HepG2 (cell line): ENCODE results near the gene DLX1. TPM values are rescaled to one million over a fixed set of nuclear protein-coding genes. Genes with fewer than 3 reads are reported as not detected.
A peak's percentile ranks its signal among the peaks of the same experiment; 100 is the strongest.

ENCODE experiments used
- CEBPB ChIP-seq: IDR thresholded peaks from 2 replicates; pipeline ENCODE4 v1.6.1; 2011; ENCODE audit warnings: low read depth, low read length, improper control_type of control experiment, borderline replicate concordance
- FOXA1 ChIP-seq, 2 experiments: fragments of 450-650 bp in 1 of 2; sonication (generic) in 1 of 2; formaldehyde crosslinking in 1 of 2; IDR thresholded peaks; 2 replicates each; pipeline versions ENCODE4 v1.4.0 to v1.6.1; 2016 to 2020; ENCODE audit warnings: missing genetic modification reagents in 1 of 2
- TEAD3 ChIP-seq: optimal IDR thresholded peaks from 2 replicates; pipeline ENCODE3; 2016; ENCODE audit warnings: borderline replicate concordance
- ZNF207 ChIP-seq: fragments of 450-650 bp; IDR thresholded peaks from 2 replicates; pipeline ENCODE4 v1.6.1; 2016; ENCODE audit warnings: antibody characterized with exemption, borderline replicate concordance
- ZNF235 ChIP-seq: sonication (generic); formaldehyde crosslinking; IDR thresholded peaks from 2 replicates; pipeline ENCODE4 v1.8.1; 2023; ENCODE audit warnings: mild to moderate bottlenecking, missing genetic modification reagents, borderline replicate concordance
- ZNF558 ChIP-seq: sonication (generic); formaldehyde crosslinking; IDR thresholded peaks from 2 replicates; pipeline ENCODE4 v1.9.0; 2022; ENCODE audit warnings: mild to moderate bottlenecking, missing genetic modification reagents, borderline replicate concordance
- ZNF577 ChIP-seq: sonication (generic); formaldehyde crosslinking; IDR thresholded peaks from 2 replicates; pipeline ENCODE4 v1.4.0; 2020; ENCODE audit warnings: mild to moderate bottlenecking, low read depth, missing genetic modification reagents, borderline replicate concordance
- ZNF607 ChIP-seq: sonication (generic); formaldehyde crosslinking; IDR thresholded peaks from 2 replicates; pipeline ENCODE4 v1.5.1; 2020; ENCODE audit warnings: missing genetic modification reagents, mild to moderate bottlenecking, borderline replicate concordance
- ZNF660 ChIP-seq: sonication (generic); formaldehyde crosslinking; IDR thresholded peaks from 2 replicates; pipeline ENCODE4 v1.5.1; 2020; ENCODE audit warnings: mild to moderate bottlenecking, low read depth, missing genetic modification reagents, borderline replicate concordance
- ZNF768 ChIP-seq: sonication (generic); formaldehyde crosslinking; IDR thresholded peaks from 2 replicates; pipeline ENCODE4 v1.4.0; 2020; ENCODE audit warnings: missing genetic modification reagents
- polyA plus RNA-seq, 8 experiments: library from polyadenylated mRNA; depleted of rRNA in 3 of 8; stranded (reverse) in 7 of 8; unstranded in 1 of 8; fragments of >200 nt; fragmentation: Illumina TruSeq in 4 of 8; extraction: Trizol in 4 of 8; gene quantifications; 2 replicates each; pipeline versions ENCODE4 v1.2.1 to v1.2.3, GENCODE V29; 2011 to 2016; ENCODE audit warnings: low read depth in 4 of 8, missing spikeins in 1 of 8, mixed read lengths in 1 of 8; ENCODE audit not compliant: insufficient read depth in 1 of 8
- total RNA-seq, 5 experiments: library from RNA; depleted of rRNA; stranded (reverse); fragments of >200 nt; fragmentation: Illumina TruSeq; extraction: Trizol; gene quantifications; 2 replicates each; pipeline ENCODE4 v1.2.3, GENCODE V29; 2016; ENCODE audit warnings: low read depth in 1 of 5
- TF ChIP-seq, protein P1 (sequence below): sonication (generic); formaldehyde crosslinking; IDR thresholded peaks from 2 replicates; pipeline ENCODE4 v1.4.0; 2020; ENCODE audit warnings: missing genetic modification reagents
- TF ChIP-seq, protein P2 (sequence below): sonication (generic); formaldehyde crosslinking; IDR thresholded peaks from 2 replicates; pipeline ENCODE4 v1.4.0; 2020; ENCODE audit warnings: mild to moderate bottlenecking, missing genetic modification reagents, borderline replicate concordance
- TF ChIP-seq, protein P3 (sequence below): sonication (generic); formaldehyde crosslinking; IDR thresholded peaks from 2 replicates; pipeline ENCODE4 v1.4.0; 2020; ENCODE audit warnings: mild to moderate bottlenecking, missing genetic modification reagents
- TF ChIP-seq, protein P4 (sequence below): sonication (generic); formaldehyde crosslinking; IDR thresholded peaks from 2 replicates; pipeline ENCODE4 v1.5.1; 2020; ENCODE audit warnings: missing genetic modification reagents, mild to moderate bottlenecking, borderline replicate concordance

The DLX1 gene
- total and polyA plus RNA-seq, 2 of the 13 experiments (the other 11 are each of a cell fraction or from before 2014, with no cell fraction given): 0.18 to 0.86 TPM

DNA sequence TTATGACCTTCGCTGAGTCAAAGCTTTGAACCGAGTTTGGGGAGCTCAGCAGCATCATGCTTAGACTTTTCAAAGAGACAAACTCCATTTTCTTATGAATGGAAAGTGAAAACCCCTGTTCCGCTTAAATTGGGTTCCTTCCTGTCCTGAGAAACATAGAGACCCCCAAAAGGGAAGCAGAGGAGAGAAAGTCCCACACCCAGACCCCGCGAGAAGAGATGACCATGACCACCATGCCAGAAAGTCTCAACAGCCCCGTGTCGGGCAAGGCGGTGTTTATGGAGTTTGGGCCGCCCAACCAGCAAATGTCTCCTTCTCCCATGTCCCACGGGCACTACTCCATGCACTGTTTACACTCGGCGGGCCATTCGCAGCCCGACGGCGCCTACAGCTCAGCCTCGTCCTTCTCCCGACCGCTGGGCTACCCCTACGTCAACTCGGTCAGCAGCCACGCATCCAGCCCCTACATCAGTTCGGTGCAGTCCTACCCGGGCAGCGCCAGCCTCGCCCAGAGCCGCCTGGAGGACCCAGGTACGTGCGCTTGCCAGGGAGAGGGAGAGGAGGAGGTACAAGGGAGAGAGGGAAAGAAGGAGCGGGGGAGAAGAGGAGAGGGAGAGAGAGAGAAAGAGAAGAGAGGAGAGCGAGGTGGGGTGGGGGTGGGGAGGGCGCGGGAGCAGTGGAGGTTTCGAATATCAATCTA is at the start of gene DLX1 (continued):
- TF ChIP-seq, protein P1, sequence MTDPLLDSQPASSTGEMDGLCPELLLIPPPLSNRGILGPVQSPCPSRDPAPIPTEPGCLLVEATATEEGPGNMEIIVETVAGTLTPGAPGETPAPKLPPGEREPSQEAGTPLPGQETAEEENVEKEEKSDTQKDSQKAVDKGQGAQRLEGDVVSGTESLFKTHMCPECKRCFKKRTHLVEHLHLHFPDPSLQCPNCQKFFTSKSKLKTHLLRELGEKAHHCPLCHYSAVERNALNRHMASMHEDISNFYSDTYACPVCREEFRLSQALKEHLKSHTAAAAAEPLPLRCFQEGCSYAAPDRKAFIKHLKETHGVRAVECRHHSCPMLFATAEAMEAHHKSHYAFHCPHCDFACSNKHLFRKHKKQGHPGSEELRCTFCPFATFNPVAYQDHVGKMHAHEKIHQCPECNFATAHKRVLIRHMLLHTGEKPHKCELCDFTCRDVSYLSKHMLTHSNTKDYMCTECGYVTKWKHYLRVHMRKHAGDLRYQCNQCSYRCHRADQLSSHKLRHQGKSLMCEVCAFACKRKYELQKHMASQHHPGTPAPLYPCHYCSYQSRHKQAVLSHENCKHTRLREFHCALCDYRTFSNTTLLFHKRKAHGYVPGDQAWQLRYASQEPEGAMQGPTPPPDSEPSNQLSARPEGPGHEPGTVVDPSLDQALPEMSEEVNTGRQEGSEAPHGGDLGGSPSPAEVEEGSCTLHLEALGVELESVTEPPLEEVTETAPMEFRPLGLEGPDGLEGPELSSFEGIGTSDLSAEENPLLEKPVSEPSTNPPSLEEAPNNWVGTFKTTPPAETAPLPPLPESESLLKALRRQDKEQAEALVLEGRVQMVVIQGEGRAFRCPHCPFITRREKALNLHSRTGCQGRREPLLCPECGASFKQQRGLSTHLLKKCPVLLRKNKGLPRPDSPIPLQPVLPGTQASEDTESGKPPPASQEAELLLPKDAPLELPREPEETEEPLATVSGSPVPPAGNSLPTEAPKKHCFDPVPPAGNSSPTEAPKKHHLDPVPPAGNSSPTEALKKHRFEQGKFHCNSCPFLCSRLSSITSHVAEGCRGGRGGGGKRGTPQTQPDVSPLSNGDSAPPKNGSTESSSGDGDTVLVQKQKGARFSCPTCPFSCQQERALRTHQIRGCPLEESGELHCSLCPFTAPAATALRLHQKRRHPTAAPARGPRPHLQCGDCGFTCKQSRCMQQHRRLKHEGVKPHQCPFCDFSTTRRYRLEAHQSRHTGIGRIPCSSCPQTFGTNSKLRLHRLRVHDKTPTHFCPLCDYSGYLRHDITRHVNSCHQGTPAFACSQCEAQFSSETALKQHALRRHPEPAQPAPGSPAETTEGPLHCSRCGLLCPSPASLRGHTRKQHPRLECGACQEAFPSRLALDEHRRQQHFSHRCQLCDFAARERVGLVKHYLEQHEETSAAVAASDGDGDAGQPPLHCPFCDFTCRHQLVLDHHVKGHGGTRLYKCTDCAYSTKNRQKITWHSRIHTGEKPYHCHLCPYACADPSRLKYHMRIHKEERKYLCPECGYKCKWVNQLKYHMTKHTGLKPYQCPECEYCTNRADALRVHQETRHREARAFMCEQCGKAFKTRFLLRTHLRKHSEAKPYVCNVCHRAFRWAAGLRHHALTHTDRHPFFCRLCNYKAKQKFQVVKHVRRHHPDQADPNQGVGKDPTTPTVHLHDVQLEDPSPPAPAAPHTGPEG (CRISPR knock-in tag): no peak
- TF ChIP-seq ZNF768 (CRISPR knock-in tag) (peak; percentile 47; the same call in 1 of the 2 replicates), TEAD3 (CRISPR knock-in tag) (no peak), ZNF607 (no peak), ZNF207 (no peak), FOXA1 (IDR thresholded peaks at IDR 0.05) (no peak), FOXA1 (CRISPR knock-in tag; IDR thresholded peaks at IDR 0.05) (peak; percentile 62), ZNF660 (CRISPR knock-in tag) (no peak), ZNF558 (CRISPR knock-in tag) (no peak), CEBPB (no peak), ZNF235 (0 out of 2 replicates have a peak, but pooled peaks have one; percentile 3), ZNF577 (CRISPR knock-in tag) (no peak)
- TF ChIP-seq, protein P2, sequence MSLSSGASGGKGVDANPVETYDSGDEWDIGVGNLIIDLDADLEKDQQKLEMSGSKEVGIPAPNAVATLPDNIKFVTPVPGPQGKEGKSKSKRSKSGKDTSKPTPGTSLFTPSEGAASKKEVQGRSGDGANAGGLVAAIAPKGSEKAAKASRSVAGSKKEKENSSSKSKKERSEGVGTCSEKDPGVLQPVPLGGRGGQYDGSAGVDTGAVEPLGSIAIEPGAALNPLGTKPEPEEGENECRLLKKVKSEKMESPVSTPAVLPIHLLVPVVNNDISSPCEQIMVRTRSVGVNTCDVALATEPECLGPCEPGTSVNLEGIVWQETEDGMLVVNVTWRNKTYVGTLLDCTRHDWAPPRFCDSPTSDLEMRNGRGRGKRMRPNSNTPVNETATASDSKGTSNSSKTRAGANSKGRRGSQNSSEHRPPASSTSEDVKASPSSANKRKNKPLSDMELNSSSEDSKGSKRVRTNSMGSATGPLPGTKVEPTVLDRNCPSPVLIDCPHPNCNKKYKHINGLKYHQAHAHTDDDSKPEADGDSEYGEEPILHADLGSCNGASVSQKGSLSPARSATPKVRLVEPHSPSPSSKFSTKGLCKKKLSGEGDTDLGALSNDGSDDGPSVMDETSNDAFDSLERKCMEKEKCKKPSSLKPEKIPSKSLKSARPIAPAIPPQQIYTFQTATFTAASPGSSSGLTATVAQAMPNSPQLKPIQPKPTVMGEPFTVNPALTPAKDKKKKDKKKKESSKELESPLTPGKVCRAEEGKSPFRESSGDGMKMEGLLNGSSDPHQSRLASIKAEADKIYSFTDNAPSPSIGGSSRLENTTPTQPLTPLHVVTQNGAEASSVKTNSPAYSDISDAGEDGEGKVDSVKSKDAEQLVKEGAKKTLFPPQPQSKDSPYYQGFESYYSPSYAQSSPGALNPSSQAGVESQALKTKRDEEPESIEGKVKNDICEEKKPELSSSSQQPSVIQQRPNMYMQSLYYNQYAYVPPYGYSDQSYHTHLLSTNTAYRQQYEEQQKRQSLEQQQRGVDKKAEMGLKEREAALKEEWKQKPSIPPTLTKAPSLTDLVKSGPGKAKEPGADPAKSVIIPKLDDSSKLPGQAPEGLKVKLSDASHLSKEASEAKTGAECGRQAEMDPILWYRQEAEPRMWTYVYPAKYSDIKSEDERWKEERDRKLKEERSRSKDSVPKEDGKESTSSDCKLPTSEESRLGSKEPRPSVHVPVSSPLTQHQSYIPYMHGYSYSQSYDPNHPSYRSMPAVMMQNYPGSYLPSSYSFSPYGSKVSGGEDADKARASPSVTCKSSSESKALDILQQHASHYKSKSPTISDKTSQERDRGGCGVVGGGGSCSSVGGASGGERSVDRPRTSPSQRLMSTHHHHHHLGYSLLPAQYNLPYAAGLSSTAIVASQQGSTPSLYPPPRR: no peak
- TF ChIP-seq, protein P3, sequence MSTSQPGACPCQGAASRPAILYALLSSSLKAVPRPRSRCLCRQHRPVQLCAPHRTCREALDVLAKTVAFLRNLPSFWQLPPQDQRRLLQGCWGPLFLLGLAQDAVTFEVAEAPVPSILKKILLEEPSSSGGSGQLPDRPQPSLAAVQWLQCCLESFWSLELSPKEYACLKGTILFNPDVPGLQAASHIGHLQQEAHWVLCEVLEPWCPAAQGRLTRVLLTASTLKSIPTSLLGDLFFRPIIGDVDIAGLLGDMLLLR: no peak
- TF ChIP-seq, protein P4, sequence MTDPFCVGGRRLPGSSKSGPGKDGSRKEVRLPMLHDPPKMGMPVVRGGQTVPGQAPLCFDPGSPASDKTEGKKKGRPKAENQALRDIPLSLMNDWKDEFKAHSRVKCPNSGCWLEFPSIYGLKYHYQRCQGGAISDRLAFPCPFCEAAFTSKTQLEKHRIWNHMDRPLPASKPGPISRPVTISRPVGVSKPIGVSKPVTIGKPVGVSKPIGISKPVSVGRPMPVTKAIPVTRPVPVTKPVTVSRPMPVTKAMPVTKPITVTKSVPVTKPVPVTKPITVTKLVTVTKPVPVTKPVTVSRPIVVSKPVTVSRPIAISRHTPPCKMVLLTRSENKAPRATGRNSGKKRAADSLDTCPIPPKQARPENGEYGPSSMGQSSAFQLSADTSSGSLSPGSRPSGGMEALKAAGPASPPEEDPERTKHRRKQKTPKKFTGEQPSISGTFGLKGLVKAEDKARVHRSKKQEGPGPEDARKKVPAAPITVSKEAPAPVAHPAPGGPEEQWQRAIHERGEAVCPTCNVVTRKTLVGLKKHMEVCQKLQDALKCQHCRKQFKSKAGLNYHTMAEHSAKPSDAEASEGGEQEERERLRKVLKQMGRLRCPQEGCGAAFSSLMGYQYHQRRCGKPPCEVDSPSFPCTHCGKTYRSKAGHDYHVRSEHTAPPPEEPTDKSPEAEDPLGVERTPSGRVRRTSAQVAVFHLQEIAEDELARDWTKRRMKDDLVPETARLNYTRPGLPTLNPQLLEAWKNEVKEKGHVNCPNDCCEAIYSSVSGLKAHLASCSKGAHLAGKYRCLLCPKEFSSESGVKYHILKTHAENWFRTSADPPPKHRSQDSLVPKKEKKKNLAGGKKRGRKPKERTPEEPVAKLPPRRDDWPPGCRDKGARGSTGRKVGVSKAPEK (CRISPR knock-in tag): no peak
